Spleen (tissue), 11 donors: ENCODE measurements around the gene GPR158. TPM values are rescaled to one million over a fixed set of nuclear protein-coding genes. Genes with fewer than 3 reads are reported as not detected.

Source experiments
- DNase-seq: peaks from one replicate; pipeline ENCODE4 v3.0.0-alpha.2; 2020
- H3K27ac ChIP-seq, 8 donors: fragments of 200-600 bp; sonication (generic) in 7 of 8; 1 replicate in 4 of 8; 2 replicates in 4 of 8; pipeline versions ENCODE4 v1.5.0 to v1.8.0; 2016 to 2021; ENCODE audit warnings: inconsistent platforms in 4 of 8, mild to moderate bottlenecking in 4 of 8, moderate library complexity in 1 of 8
- H3K27me3 ChIP-seq, 7 donors: fragments of 200-600 bp; sonication (generic) in 6 of 7; replicated peaks in 1 of 7; 1 replicate in 4 of 7; 2 replicates in 3 of 7; pipeline versions ENCODE4 v1.5.0 to v1.8.0; 2016 to 2021; ENCODE audit warnings: inconsistent platforms in 3 of 7, mild to moderate bottlenecking in 1 of 7
- H3K36me3 ChIP-seq, 6 donors: fragments of 200-600 bp; sonication (generic) in 5 of 6; 1 replicate in 4 of 6; 2 replicates in 2 of 6; pipeline versions ENCODE4 v1.5.0 to v1.8.0; 2016 to 2021; ENCODE audit warnings: inconsistent platforms in 2 of 6
- H3K4me1 ChIP-seq, 6 donors: fragments of 200-600 bp; sonication (generic) in 5 of 6; 1 replicate in 3 of 6; 2 replicates in 3 of 6; pipeline versions ENCODE4 v1.5.0 to v1.8.0; 2016 to 2021; ENCODE audit warnings: inconsistent platforms in 3 of 6
- H3K4me3 ChIP-seq, 8 donors: fragments of 200-600 bp; sonication (generic) in 7 of 8; 1 replicate in 4 of 8; 2 replicates in 4 of 8; pipeline versions ENCODE4 v1.5.0 to v1.8.0; 2016 to 2021; ENCODE audit warnings: inconsistent platforms in 4 of 8, mild to moderate bottlenecking in 4 of 8, moderate library complexity in 2 of 8
- H3K9me3 ChIP-seq, 8 donors: fragments of 200-600 bp; sonication (generic) in 7 of 8; 1 replicate in 4 of 8; 2 replicates in 4 of 8; pipeline versions ENCODE4 v1.5.0 to v1.8.0; 2016 to 2021; ENCODE audit warnings: inconsistent platforms in 4 of 8
- CTCF ChIP-seq, 11 experiments: fragments of 200-600 bp in 7 of 11; fragments of 450-650 bp in 4 of 11; sonication (generic) in 4 of 11; IDR thresholded peaks in 8 of 11; conservative IDR thresholded peaks in 3 of 11; 1 replicate in 7 of 11; 2 replicates in 4 of 11; pipeline versions ENCODE4 v1.4.0 to v1.8.0; 2016 to 2021; ENCODE audit warnings: antibody characterized with exemption in 11 of 11, inconsistent platforms in 4 of 11, mild to moderate bottlenecking in 1 of 11
- POLR2A ChIP-seq, 3 donors: fragments of 450-650 bp; IDR thresholded peaks; one replicate each; pipeline ENCODE4 v1.5.1; 2017; ENCODE audit warnings: antibody characterized with exemption in 3 of 3, mild to moderate bottlenecking in 1 of 3
- POLR2AphosphoS5 ChIP-seq, 3 donors: sonication (generic); formaldehyde crosslinking; IDR thresholded peaks; one replicate each; pipeline ENCODE4 v1.5.1; 2017; ENCODE audit warnings: antibody characterized with exemption in 3 of 3
- WGBS, 5 donors: extraction: QIAGEN DNeasy Blood & Tissue Kit in 3 of 5; methylation state at CpG; one replicate each; pipeline versions ENCODE4 v1.1.5 to v1.1.7; 2013 to 2018; 5-methylcytosine and 5-hydroxymethylcytosine counted together
- intact Hi-C: fragments of 100-400 bp; cut with DNase I; formaldehyde crosslinking; loops from one replicate; pipeline ENCODE4 v1.15.0; 2023; ENCODE audit warnings: low total_unique reads
- polyA plus RNA-seq, 3 donors: library from polyadenylated mRNA; stranded (reverse); fragments of 200-250 nt; gene quantifications; one replicate each; pipeline ENCODE4 v1.2.1, GENCODE V29; 2013
- total RNA-seq, 7 donors: library from RNA; depleted of rRNA in 3 of 7; stranded (reverse); fragments of >200 nt in 3 of 7; fragmentation: NEBNext Ultra II Directional in 4 of 7; extraction: Animal tissue kit (Norgen Biotek cat#: 25700) in 4 of 7; gene quantifications; one replicate each; pipeline versions ENCODE4 v1.1.0 to v1.2.1, GENCODE V29; 2016 to 2021
- donor health status: healthy with polysubstance abuse.
- donor health status: DM: no; HTN: no; CAD: no; lungs with moderate emphysema.
- donor health status: DM: no; HTN: no; CAD: no.
- donor health status: Bipolar disorder and iron deficiency.
- donor health status: healthy.
- donor health status: DM: no; HTN: no; CAD: no.
- donor health status: DM: yes; HTN: yes; CAD: no.

Gene GPR158
- total and polyA plus RNA-seq, 10 donors, result 0.03 to 0.79 (median 0.16) TPM

DNA sequence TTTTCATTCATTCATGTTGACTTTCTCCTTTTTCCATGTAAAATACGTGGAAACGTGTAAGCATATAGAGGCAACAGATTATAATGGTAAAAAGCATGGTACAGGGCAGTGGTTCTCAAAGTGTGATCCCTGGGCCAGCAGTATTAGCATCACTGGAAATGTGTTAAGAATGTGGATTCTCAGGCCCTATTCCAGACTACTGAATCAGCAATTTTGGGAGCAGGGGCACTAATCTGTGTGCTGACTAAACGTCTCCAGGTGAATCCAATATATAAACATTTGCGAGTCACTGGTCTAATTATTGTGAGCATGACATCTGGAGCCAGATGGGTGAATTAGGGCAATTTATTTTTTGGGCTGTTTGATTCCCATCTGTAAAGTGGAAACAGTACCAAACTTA lies 5.1 kb upstream of the GPR158 start:
- Histone ChIP-seq H3K27ac (no peak overlapping the region), H3K4me3 (no peak overlapping the region), H3K27me3 (peaks cover 2 to 51% (median 12%) of the 10 kb centered on the region in 7 donors), H3K4me1 (peaks cover 0 to 7% (median 1%) of the 10 kb centered on the region in 6 donors), H3K9me3 (peaks cover 0 to 5% (median 0%) of the 10 kb centered on the region in 8 donors), H3K36me3 (no peaks in the 10 kb centered on the region)
- no peak for TF ChIP-seq POLR2A (IDR thresholded peaks at IDR 0.05)
- TF ChIP-seq CTCF (IDR thresholded peaks at IDR 0.05 in 8 of 11, conservative IDR thresholded peaks at IDR 0.05 in 3 of 11), result no peak
- TF ChIP-seq POLR2AphosphoS5 (IDR thresholded peaks at IDR 0.05), result no peak
- intact Hi-C loops, result no loop called here
- DNase-seq, result no peak
- 77 to 89% (median 80%) methylated on average over 4 of the region's 4 CpGs for WGBS, 5 donors

DNA sequence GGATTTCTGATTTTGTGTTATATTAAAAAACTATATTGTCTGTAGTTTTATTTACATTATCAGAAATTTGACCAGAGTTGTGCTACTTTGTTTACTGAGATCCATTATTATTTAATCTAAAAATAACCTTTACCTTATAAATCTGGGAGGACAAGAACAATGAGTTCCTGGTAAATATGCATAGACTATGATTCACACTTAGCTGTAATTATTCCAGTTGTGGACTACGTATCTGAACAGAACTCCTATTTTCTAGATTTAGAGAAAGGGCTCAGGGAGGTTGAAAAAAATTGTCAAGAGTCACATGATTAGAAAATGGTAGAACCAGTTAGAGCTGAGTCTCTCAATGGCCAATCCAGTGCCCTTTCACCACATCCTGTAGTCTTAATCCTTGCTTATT lies 4.2 kb upstream of the GPR158 start:
- Histone ChIP-seq H3K4me1 (peaks cover 0 to 16% (median 6%) of the 10 kb centered on the region in 6 donors), H3K36me3 (no peaks in the 10 kb centered on the region), H3K9me3 (peaks cover 0 to 5% (median 0%) of the 10 kb centered on the region in 8 donors), H3K27me3 (peaks cover 2 to 60% (median 21%) of the 10 kb centered on the region in 7 donors), H3K27ac (no peak overlapping the region), H3K4me3 (no peak overlapping the region)
- intact Hi-C loops, result no loop called here
- 64 to 82% (median 64%) methylated on average over 1 of the region's 1 CpG for WGBS, 5 donors
- DNase-seq, result no peak
- TF ChIP-seq POLR2AphosphoS5 (IDR thresholded peaks at IDR 0.05), result no peak
- no peak for TF ChIP-seq POLR2A (IDR thresholded peaks at IDR 0.05)
- TF ChIP-seq CTCF (IDR thresholded peaks at IDR 0.05 in 8 of 11, conservative IDR thresholded peaks at IDR 0.05 in 3 of 11), result no peak

- 4 to 8% (median 7%) methylated on average over 38 to 66 of the region's 66 CpGs for WGBS, 5 donors
- H3K27me3 ChIP-seq, result peaks cover 2 to 89% (median 52%) of the 10 kb centered on the region in 7 donors
- H3K27ac ChIP-seq, result no peak overlapping the region
- intact Hi-C loops, result no loop called here
- TF ChIP-seq POLR2A (IDR thresholded peaks at IDR 0.05) (no peak), CTCF (IDR thresholded peaks at IDR 0.05 in 8 of 11, conservative IDR thresholded peaks at IDR 0.05 in 3 of 11) (no peak), POLR2AphosphoS5 (IDR thresholded peaks at IDR 0.05) (no peak)
- peaks cover 0 to 8% (median 0%) of the 10 kb centered on the region in 8 donors for H3K9me3 ChIP-seq
- DNase-seq, result no peak
- H3K36me3 ChIP-seq, result no peaks in the 10 kb centered on the region
- H3K4me3 ChIP-seq, result peak overlapping the region in 1 of 8 donors; percentile 61
- H3K4me1 ChIP-seq, result peaks cover 0 to 26% (median 6%) of the 10 kb centered on the region in 6 donors
Observed at GRCh38 chr10:25175527-25176420, 973 bp downstream of the GPR158 start.

DNA sequence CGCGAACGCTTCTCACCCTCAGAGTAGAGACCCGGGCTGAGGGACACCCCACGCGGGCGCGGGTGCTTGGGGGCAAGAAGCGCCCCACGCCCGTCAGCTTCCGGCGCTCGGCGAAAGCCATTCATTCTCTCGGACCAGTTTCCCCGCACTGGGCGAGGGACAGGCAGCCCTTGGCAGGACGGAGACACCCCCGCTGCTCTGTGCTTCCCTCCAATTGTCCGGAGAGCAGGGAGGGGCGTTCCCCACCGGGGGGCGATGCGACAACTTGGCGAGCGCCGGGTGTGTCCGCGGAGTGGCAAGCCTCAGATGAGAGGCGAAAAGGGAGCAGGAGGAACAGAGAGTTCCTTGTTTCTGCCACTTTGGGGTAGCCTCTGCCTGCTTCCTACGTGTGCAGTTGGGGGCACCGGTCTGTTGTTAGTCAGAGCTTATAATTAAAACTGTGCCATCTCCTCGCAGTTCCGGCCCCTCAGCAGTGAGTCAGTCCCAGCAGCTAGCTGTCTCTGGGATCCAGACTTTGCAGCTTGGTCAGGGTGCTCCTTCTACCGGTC lies 1.7 kb downstream of the GPR158 start:
- WGBS, 5 donors, result 4 to 11% (median 7%) methylated on average over 4 to 36 of the region's 36 CpGs
- Histone ChIP-seq H3K4me3 (peak overlapping the region in 1 of 8 donors; percentile 11), H3K27ac (no peak overlapping the region), H3K36me3 (no peaks in the 10 kb centered on the region), H3K4me1 (peaks cover 0 to 26% (median 6%) of the 10 kb centered on the region in 6 donors), H3K27me3 (peaks cover 2 to 84% (median 52%) of the 10 kb centered on the region in 7 donors), H3K9me3 (peaks cover 0 to 8% (median 0%) of the 10 kb centered on the region in 8 donors)
- DNase-seq, result no peak
- intact Hi-C loops, result no loop called here
- TF ChIP-seq POLR2A (IDR thresholded peaks at IDR 0.05) (no peak), POLR2AphosphoS5 (IDR thresholded peaks at IDR 0.05) (no peak), CTCF (IDR thresholded peaks at IDR 0.05 in 8 of 11, conservative IDR thresholded peaks at IDR 0.05 in 3 of 11) (no peak)
